Measurements from ENCODE around the gene CPA2.
"Not testable (repeated sequence)": the region's sequence is repeated elsewhere in the genome, so short reads cannot be mapped to it uniquely, and the experiment has no call there.

The CPA2 gene

GRCh38 chr7:130321542-130322229 lies 55.0 kb downstream of the CPA2 start:
- not testable (repeated sequence) for DNase-seq

GRCh38 chr7:130322615-130323014 lies 56.0 kb downstream of the CPA2 start:
- no peak for DNase-seq

- DNase-seq: no peak
Observed at GRCh38 chr7:130324306-130324943, 57.8 kb downstream of the CPA2 start.

GRCh38 chr7:130329681-130330080 lies 63.0 kb downstream of the CPA2 start:
- DNase-seq: peak; percentile 77

GRCh38 chr7:130332259-130333053 lies 65.8 kb downstream of the CPA2 start:
- no peak for DNase-seq

GRCh38 chr7:130333832-130334231 lies 67.2 kb downstream of the CPA2 start:
- DNase-seq: no peak

- no peak for DNase-seq
Observed at GRCh38 chr7:130334274-130334673, 67.6 kb downstream of the CPA2 start.

- no peak for DNase-seq
Observed at GRCh38 chr7:130337410-130337971, 70.8 kb downstream of the CPA2 start.

GRCh38 chr7:130338233-130338632 lies 71.6 kb downstream of the CPA2 start:
- no peak for DNase-seq

Measured in NCI-H2171 (cell line).